ENCODE measurements around the gene IQCK.

DNA sequence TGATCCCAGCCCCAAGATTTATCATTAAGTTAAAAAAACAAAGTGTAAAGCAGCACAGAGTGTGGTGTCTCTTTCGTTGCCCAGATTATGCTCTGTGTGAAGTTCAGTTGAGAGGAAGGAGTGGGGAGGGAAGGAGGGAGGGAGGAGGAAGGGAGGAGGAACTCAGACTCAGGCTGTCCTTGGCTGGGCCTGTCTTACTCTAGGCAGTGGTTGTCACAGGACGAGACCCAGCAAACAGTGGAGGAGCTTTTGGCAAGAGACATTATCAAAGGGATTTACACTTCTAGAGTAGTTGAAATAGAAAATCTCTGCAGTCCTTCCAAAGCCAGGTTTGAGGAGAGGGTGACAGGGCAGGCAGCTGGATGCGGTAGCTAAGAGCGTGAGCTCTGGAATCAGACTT is 27.9 kb upstream of the IQCK start:
- TF ChIP-seq, protein P1, sequence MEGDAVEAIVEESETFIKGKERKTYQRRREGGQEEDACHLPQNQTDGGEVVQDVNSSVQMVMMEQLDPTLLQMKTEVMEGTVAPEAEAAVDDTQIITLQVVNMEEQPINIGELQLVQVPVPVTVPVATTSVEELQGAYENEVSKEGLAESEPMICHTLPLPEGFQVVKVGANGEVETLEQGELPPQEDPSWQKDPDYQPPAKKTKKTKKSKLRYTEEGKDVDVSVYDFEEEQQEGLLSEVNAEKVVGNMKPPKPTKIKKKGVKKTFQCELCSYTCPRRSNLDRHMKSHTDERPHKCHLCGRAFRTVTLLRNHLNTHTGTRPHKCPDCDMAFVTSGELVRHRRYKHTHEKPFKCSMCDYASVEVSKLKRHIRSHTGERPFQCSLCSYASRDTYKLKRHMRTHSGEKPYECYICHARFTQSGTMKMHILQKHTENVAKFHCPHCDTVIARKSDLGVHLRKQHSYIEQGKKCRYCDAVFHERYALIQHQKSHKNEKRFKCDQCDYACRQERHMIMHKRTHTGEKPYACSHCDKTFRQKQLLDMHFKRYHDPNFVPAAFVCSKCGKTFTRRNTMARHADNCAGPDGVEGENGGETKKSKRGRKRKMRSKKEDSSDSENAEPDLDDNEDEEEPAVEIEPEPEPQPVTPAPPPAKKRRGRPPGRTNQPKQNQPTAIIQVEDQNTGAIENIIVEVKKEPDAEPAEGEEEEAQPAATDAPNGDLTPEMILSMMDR (IDR thresholded peaks at IDR 0.05), result no peak
- no peak for TF ChIP-seq POLR2A (IDR thresholded peaks at IDR 0.05)

Measured in heart left ventricle (tissue), 13 donors.